ENCODE results near the gene LCN9. TPM values are rescaled to one million over a fixed set of nuclear protein-coding genes. Genes with fewer than 3 reads are reported as not detected.
"Not testable (repeated sequence)": the region's sequence is repeated elsewhere in the genome, so short reads cannot be mapped to it uniquely, and the experiment has no call there.

The LCN9 gene
- total RNA-seq, 2 donors from 2014 or later, result not detected

DNA sequence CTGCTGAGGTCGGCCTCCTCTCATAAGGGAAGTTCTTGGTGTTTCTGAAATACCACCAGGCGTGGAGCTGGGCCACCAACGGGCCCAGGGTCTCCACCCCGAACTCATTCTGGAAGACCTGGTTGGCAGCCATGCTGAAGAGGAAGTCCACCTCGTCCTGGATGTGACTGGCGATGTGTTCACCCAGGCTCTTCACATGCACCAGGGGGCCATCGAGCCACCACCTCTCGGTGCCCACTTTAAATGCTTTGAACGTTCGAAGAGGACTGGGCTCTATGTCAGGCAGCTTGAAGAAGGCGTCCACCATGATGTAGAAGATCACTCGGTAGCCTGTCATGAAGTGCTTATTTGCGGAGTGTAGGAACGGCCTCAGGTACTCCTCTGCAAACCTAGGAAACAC lies 38.8 kb upstream of the LCN9 start:
- Mint-ChIP-seq H3K4me3 (no peak overlapping the region), H3K27me3 (peaks cover 13 to 33% of the 10 kb centered on the region in 2 donors), H3K36me3 (peaks cover 20% of the 10 kb centered on the region), H3K4me1 (ENCODE audit: low read depth in 2 of 2) (no peaks in the 10 kb centered on the region), H3K27ac (no peak overlapping the region), H3K9me3 (peaks cover 7% of the 10 kb centered on the region)
- no peak for ATAC-seq
- no peak for DNase-seq (ENCODE audit: low spot score)

GRCh38 chr9:135632841-135633240 lies 30.3 kb upstream of the LCN9 start:
- no peak for DNase-seq (ENCODE audit: low spot score)
- Mint-ChIP-seq H3K36me3 (peaks cover 14% of the 10 kb centered on the region), H3K9me3 (peaks cover 3% of the 10 kb centered on the region), H3K27ac (no peak overlapping the region), H3K4me1 (ENCODE audit: low read depth in 2 of 2) (no peaks in the 10 kb centered on the region), H3K27me3 (peaks cover 24 to 56% of the 10 kb centered on the region in 2 donors), H3K4me3 (no peak overlapping the region)
- no peak for ATAC-seq

- not testable (repeated sequence) for DNase-seq (ENCODE audit: low spot score); H3K4me3 Mint-ChIP-seq; ATAC-seq; H3K36me3 Mint-ChIP-seq; H3K27ac Mint-ChIP-seq; H3K9me3 Mint-ChIP-seq; H3K4me1 Mint-ChIP-seq (ENCODE audit: low read depth in 2 of 2)
- H3K27me3 Mint-ChIP-seq, result peaks cover 23 to 44% of the 10 kb centered on the region in 2 donors
Measured at GRCh38 chr9:135636930-135637530, 26.1 kb upstream of the LCN9 start.

DNA sequence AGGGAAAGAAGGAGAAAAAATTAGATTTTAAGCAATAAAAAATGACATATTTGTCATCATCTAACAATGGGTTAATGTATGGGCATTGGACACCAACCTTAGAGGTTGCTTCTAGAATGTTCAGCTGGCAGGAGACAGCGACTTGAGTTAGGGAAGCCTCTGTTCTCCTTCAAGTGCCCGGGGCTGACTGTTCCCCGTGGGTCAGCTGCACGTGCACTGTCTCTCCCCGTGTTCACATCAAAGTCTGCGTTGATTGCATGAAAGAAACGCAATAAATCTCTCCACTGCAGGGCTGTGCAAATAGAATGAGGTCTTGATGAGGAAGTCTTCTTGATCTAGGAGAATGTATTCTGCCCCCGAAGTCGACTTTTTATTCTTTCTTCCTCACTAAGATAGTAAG lies 23.9 kb upstream of the LCN9 start, which contains the start of gene GLT6D1:
GLT6D1 (minus strand) TSS at position 345 of the 400 bp plus-strand sequence. CDS start 353 bp downstream, outside the sequence.
- DNase-seq (ENCODE audit: low spot score), result no peak
- no peak within 1 kb of the TSS for H3K4me3 Mint-ChIP-seq
- no peak for ATAC-seq
- no peak within 1 kb of the TSS for H3K27ac Mint-ChIP-seq
- H3K4me1 Mint-ChIP-seq (ENCODE audit: low read depth in 2 of 2), result no peaks in the 10 kb centered on the region
- peaks cover 12% of the 10 kb centered on the region for H3K9me3 Mint-ChIP-seq
- peaks cover 32 to 54% of the 10 kb centered on the region in 2 donors for H3K27me3 Mint-ChIP-seq
- H3K36me3 Mint-ChIP-seq, result no peaks in the 10 kb centered on the region

- Mint-ChIP-seq H3K9me3 (peaks cover 23% of the 10 kb centered on the region), H3K36me3 (peaks cover 13% of the 10 kb centered on the region), H3K27ac (no peak overlapping the region), H3K4me1 (ENCODE audit: low read depth in 2 of 2) (no peaks in the 10 kb centered on the region), H3K27me3 (peaks cover 25 to 43% of the 10 kb centered on the region in 2 donors), H3K4me3 (no peak overlapping the region)
- ATAC-seq (no peak), DNase-seq (ENCODE audit: low spot score) (no peak)
Measured at GRCh38 chr9:135641047-135641446, 22.1 kb upstream of the LCN9 start.

DNA sequence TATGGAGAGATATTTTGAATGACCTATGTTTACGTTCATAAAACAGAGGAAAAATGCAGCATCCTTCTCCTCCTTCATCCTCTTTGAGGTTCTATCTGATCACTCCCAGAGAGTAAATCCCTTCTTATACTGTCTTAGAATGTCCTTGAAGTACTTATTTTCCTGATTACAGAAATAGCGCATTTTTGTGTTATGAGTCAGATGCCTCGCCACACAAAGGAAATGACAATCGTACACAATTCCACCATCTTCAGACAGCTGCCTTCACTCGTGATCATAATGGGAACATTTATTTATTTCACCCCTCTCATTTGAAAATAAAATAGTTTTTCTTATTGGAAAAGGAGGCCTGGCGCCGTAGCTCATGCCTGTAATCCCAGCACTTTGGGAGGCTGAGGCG lies 21.4 kb upstream of the LCN9 start:
- no peaks in the 10 kb centered on the region for H3K4me1 Mint-ChIP-seq (ENCODE audit: low read depth in 2 of 2)
- ATAC-seq (no peak), DNase-seq (ENCODE audit: low spot score) (no peak)
- no peak overlapping the region for H3K27ac Mint-ChIP-seq
- peaks cover 25 to 36% of the 10 kb centered on the region in 2 donors for H3K27me3 Mint-ChIP-seq
- H3K4me3 Mint-ChIP-seq, result no peak overlapping the region
- H3K36me3 Mint-ChIP-seq, result peaks cover 13% of the 10 kb centered on the region
- H3K9me3 Mint-ChIP-seq, result peaks cover 23% of the 10 kb centered on the region

- Mint-ChIP-seq H3K27ac (no peak overlapping the region), H3K4me3 (no peak overlapping the region), H3K36me3 (peaks cover 26% of the 10 kb centered on the region), H3K4me1 (ENCODE audit: low read depth in 2 of 2) (no peaks in the 10 kb centered on the region), H3K27me3 (peaks cover 19 to 23% of the 10 kb centered on the region in 2 donors), H3K9me3 (peaks cover 32% of the 10 kb centered on the region)
- ATAC-seq (no peak), DNase-seq (ENCODE audit: low spot score) (no peak)
Measured at GRCh38 chr9:135644631-135645218, 18.4 kb upstream of the LCN9 start.

GRCh38 chr9:135647884-135648283 lies 15.2 kb upstream of the LCN9 start:
- peaks cover 32% of the 10 kb centered on the region for H3K36me3 Mint-ChIP-seq
- H3K27me3 Mint-ChIP-seq, result peaks cover 18 to 28% of the 10 kb centered on the region in 2 donors
- H3K9me3 Mint-ChIP-seq, result peaks cover 37% of the 10 kb centered on the region
- H3K27ac Mint-ChIP-seq, result no peak overlapping the region
- no peak for ATAC-seq
- no peaks in the 10 kb centered on the region for H3K4me1 Mint-ChIP-seq (ENCODE audit: low read depth in 2 of 2)
- no peak overlapping the region for H3K4me3 Mint-ChIP-seq
- no peak for DNase-seq (ENCODE audit: low spot score)

- Mint-ChIP-seq H3K9me3 (peaks cover 31% of the 10 kb centered on the region), H3K4me1 (ENCODE audit: low read depth in 2 of 2) (no peaks in the 10 kb centered on the region), H3K27ac (no peak overlapping the region), H3K4me3 (no peak overlapping the region), H3K27me3 (peaks cover 11 to 21% of the 10 kb centered on the region in 2 donors), H3K36me3 (peaks cover 32% of the 10 kb centered on the region)
- no peak for DNase-seq (ENCODE audit: low spot score)
- ATAC-seq, result no peak
Measured at GRCh38 chr9:135648494-135649410, 14.4 kb upstream of the LCN9 start.

- Mint-ChIP-seq H3K4me1 (ENCODE audit: low read depth in 2 of 2) (no peaks in the 10 kb centered on the region), H3K9me3 (peaks cover 26% of the 10 kb centered on the region), H3K4me3 (no peak overlapping the region), H3K27ac (no peak overlapping the region), H3K36me3 (peaks cover 31% of the 10 kb centered on the region), H3K27me3 (peaks cover 9 to 20% of the 10 kb centered on the region in 2 donors)
- ATAC-seq, result no peak
- DNase-seq (ENCODE audit: low spot score), result no peak
Measured at GRCh38 chr9:135649508-135649907, 13.6 kb upstream of the LCN9 start.

DNA sequence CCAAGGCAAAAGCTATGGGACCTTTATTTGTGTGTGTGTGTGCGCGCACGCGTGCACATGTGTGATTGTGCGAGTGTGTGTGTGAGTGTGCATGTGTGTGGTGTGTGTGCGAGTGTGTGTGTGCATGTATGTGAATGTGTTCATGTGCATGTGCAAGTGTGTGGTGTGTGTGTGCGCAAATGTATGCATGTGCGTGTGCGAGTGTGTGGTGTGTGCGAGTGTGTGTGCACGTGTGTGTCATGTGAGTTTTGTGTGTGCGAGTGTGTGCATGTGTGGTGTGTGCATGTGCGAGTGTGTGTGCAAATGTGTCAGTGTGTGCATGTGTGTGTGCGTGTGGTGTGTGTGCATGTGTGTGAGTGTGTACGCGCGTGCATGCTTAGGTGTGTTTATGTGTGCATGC lies 12.7 kb upstream of the LCN9 start:
- peaks cover 11 to 20% of the 10 kb centered on the region in 2 donors for H3K27me3 Mint-ChIP-seq
- peaks cover 17% of the 10 kb centered on the region for H3K9me3 Mint-ChIP-seq
- ATAC-seq (no peak), DNase-seq (ENCODE audit: low spot score) (no peak)
- H3K4me1 Mint-ChIP-seq (ENCODE audit: low read depth in 2 of 2), result no peaks in the 10 kb centered on the region
- no peak overlapping the region for H3K27ac Mint-ChIP-seq
- H3K36me3 Mint-ChIP-seq, result peaks cover 22% of the 10 kb centered on the region
- no peak overlapping the region for H3K4me3 Mint-ChIP-seq

- H3K27me3 Mint-ChIP-seq, result peaks cover 5 to 12% of the 10 kb centered on the region in 2 donors
- ATAC-seq, result peak; percentile 32 to 36
- H3K9me3 Mint-ChIP-seq, result peaks cover 3% of the 10 kb centered on the region
Measured at GRCh38 chr9:135655317-135655716, 7.8 kb upstream of the LCN9 start.

GRCh38 chr9:135657416-135657815 lies 5.7 kb upstream of the LCN9 start:
- H3K9me3 Mint-ChIP-seq, result no peaks in the 10 kb centered on the region
- H3K27me3 Mint-ChIP-seq, result peaks cover 0 to 5% of the 10 kb centered on the region in 2 donors
- ATAC-seq (no peak), DNase-seq (ENCODE audit: low spot score) (no peak)
- H3K4me3 Mint-ChIP-seq, result no peak overlapping the region
- H3K4me1 Mint-ChIP-seq (ENCODE audit: low read depth in 2 of 2), result no peaks in the 10 kb centered on the region
- H3K36me3 Mint-ChIP-seq, result no peaks in the 10 kb centered on the region
- H3K27ac Mint-ChIP-seq, result no peak overlapping the region

More at GRCh38 chr9:135655317-135655716, 7.8 kb upstream of the LCN9 start:
- Mint-ChIP-seq H3K4me3 (no peak overlapping the region), H3K4me1 (ENCODE audit: low read depth in 2 of 2) (no peaks in the 10 kb centered on the region), H3K36me3 (peaks cover 2% of the 10 kb centered on the region), H3K27ac (no peak overlapping the region)
- no peak for DNase-seq (ENCODE audit: low spot score)

- H3K27ac Mint-ChIP-seq, result no peak overlapping the region
- ATAC-seq (no peak), DNase-seq (ENCODE audit: low spot score) (no peak)
- H3K9me3 Mint-ChIP-seq, result no peaks in the 10 kb centered on the region
- H3K36me3 Mint-ChIP-seq, result no peaks in the 10 kb centered on the region
- H3K4me3 Mint-ChIP-seq, result no peak overlapping the region
- H3K27me3 Mint-ChIP-seq, result peaks cover 0 to 5% of the 10 kb centered on the region in 2 donors
- no peaks in the 10 kb centered on the region for H3K4me1 Mint-ChIP-seq (ENCODE audit: low read depth in 2 of 2)
Measured at GRCh38 chr9:135659252-135659651, 3.9 kb upstream of the LCN9 start.
